Spleen (tissue), 11 donors: ENCODE measurements around the gene FBXW7. TPM values are rescaled to one million over a fixed set of nuclear protein-coding genes. Genes with fewer than 3 reads are reported as not detected.

Source experiments
- DNase-seq: peaks from one replicate; pipeline ENCODE4 v3.0.0-alpha.2; 2020
- H3K27ac ChIP-seq, 8 donors: fragments of 200-600 bp; sonication (generic) in 7 of 8; 1 replicate in 4 of 8; 2 replicates in 4 of 8; pipeline versions ENCODE4 v1.5.0 to v1.8.0; 2016 to 2021; ENCODE audit warnings: inconsistent platforms in 4 of 8, mild to moderate bottlenecking in 4 of 8, moderate library complexity in 1 of 8
- H3K27me3 ChIP-seq, 7 donors: fragments of 200-600 bp; sonication (generic) in 6 of 7; replicated peaks in 1 of 7; 1 replicate in 4 of 7; 2 replicates in 3 of 7; pipeline versions ENCODE4 v1.5.0 to v1.8.0; 2016 to 2021; ENCODE audit warnings: inconsistent platforms in 3 of 7, mild to moderate bottlenecking in 1 of 7
- H3K36me3 ChIP-seq, 6 donors: fragments of 200-600 bp; sonication (generic) in 5 of 6; 1 replicate in 4 of 6; 2 replicates in 2 of 6; pipeline versions ENCODE4 v1.5.0 to v1.8.0; 2016 to 2021; ENCODE audit warnings: inconsistent platforms in 2 of 6
- H3K4me1 ChIP-seq, 6 donors: fragments of 200-600 bp; sonication (generic) in 5 of 6; 1 replicate in 3 of 6; 2 replicates in 3 of 6; pipeline versions ENCODE4 v1.5.0 to v1.8.0; 2016 to 2021; ENCODE audit warnings: inconsistent platforms in 3 of 6
- H3K4me3 ChIP-seq, 8 donors: fragments of 200-600 bp; sonication (generic) in 7 of 8; 1 replicate in 4 of 8; 2 replicates in 4 of 8; pipeline versions ENCODE4 v1.5.0 to v1.8.0; 2016 to 2021; ENCODE audit warnings: inconsistent platforms in 4 of 8, mild to moderate bottlenecking in 4 of 8, moderate library complexity in 2 of 8
- H3K9me3 ChIP-seq, 8 donors: fragments of 200-600 bp; sonication (generic) in 7 of 8; 1 replicate in 4 of 8; 2 replicates in 4 of 8; pipeline versions ENCODE4 v1.5.0 to v1.8.0; 2016 to 2021; ENCODE audit warnings: inconsistent platforms in 4 of 8
- CTCF ChIP-seq, 11 experiments: fragments of 200-600 bp in 7 of 11; fragments of 450-650 bp in 4 of 11; sonication (generic) in 4 of 11; IDR thresholded peaks in 8 of 11; conservative IDR thresholded peaks in 3 of 11; 1 replicate in 7 of 11; 2 replicates in 4 of 11; pipeline versions ENCODE4 v1.4.0 to v1.8.0; 2016 to 2021; ENCODE audit warnings: antibody characterized with exemption in 11 of 11, inconsistent platforms in 4 of 11, mild to moderate bottlenecking in 1 of 11
- POLR2A ChIP-seq, 3 donors: fragments of 450-650 bp; IDR thresholded peaks; one replicate each; pipeline ENCODE4 v1.5.1; 2017; ENCODE audit warnings: antibody characterized with exemption in 3 of 3, mild to moderate bottlenecking in 1 of 3
- POLR2AphosphoS5 ChIP-seq, 3 donors: sonication (generic); formaldehyde crosslinking; IDR thresholded peaks; one replicate each; pipeline ENCODE4 v1.5.1; 2017; ENCODE audit warnings: antibody characterized with exemption in 3 of 3
- WGBS, 5 donors: extraction: QIAGEN DNeasy Blood & Tissue Kit in 3 of 5; methylation state at CpG; one replicate each; pipeline versions ENCODE4 v1.1.5 to v1.1.7; 2013 to 2018; 5-methylcytosine and 5-hydroxymethylcytosine counted together
- intact Hi-C: fragments of 100-400 bp; cut with DNase I; formaldehyde crosslinking; loops from one replicate; pipeline ENCODE4 v1.15.0; 2023; ENCODE audit warnings: low total_unique reads
- polyA plus RNA-seq, 3 donors: library from polyadenylated mRNA; stranded (reverse); fragments of 200-250 nt; gene quantifications; one replicate each; pipeline ENCODE4 v1.2.1, GENCODE V29; 2013
- total RNA-seq, 7 donors: library from RNA; depleted of rRNA in 3 of 7; stranded (reverse); fragments of >200 nt in 3 of 7; fragmentation: NEBNext Ultra II Directional in 4 of 7; extraction: Animal tissue kit (Norgen Biotek cat#: 25700) in 4 of 7; gene quantifications; one replicate each; pipeline versions ENCODE4 v1.1.0 to v1.2.1, GENCODE V29; 2016 to 2021
- donor health status: healthy with polysubstance abuse.
- donor health status: DM: no; HTN: no; CAD: no; lungs with moderate emphysema.
- donor health status: DM: no; HTN: no; CAD: no.
- donor health status: Bipolar disorder and iron deficiency.
- donor health status: healthy.
- donor health status: DM: no; HTN: no; CAD: no.
- donor health status: DM: yes; HTN: yes; CAD: no.

FBXW7 gene
- total and polyA plus RNA-seq, 10 donors, result 11.5 to 140 (median 79.9) TPM

GRCh38 chr4:152451496-152451895, 84.4 kb downstream of the FBXW7 start:
- DNase-seq, result no peak

GRCh38 chr4:152448854-152449253, 87.0 kb downstream of the FBXW7 start:
- Histone ChIP-seq H3K27ac (no peak overlapping the region), H3K4me3 (no peak overlapping the region), H3K9me3 (no peaks in the 10 kb centered on the region), H3K27me3 (no peaks in the 10 kb centered on the region), H3K36me3 (no peaks in the 10 kb centered on the region), H3K4me1 (peaks cover 0 to 20% (median 2%) of the 10 kb centered on the region in 6 donors)
- intact Hi-C loops, result no loop called here
- DNase-seq, result no peak
- TF ChIP-seq CTCF (IDR thresholded peaks at IDR 0.05 in 8 of 11, conservative IDR thresholded peaks at IDR 0.05 in 3 of 11), result no peak
- TF ChIP-seq POLR2A (IDR thresholded peaks at IDR 0.05), result no peak
- no peak for TF ChIP-seq POLR2AphosphoS5 (IDR thresholded peaks at IDR 0.05)
- 82 to 91% (median 82%) methylated on average over 3 of the region's 3 CpGs for WGBS, 5 donors

More at GRCh38 chr4:152451496-152451895, 84.4 kb downstream of the FBXW7 start:
- Histone ChIP-seq H3K4me1 (peaks cover 0 to 44% (median 10%) of the 10 kb centered on the region in 6 donors), H3K9me3 (no peaks in the 10 kb centered on the region), H3K36me3 (no peaks in the 10 kb centered on the region), H3K27me3 (no peaks in the 10 kb centered on the region), H3K27ac (no peak overlapping the region), H3K4me3 (no peak overlapping the region)
- WGBS, 5 donors, result 83 to 90% (median 89%) methylated on average over 3 of the region's 3 CpGs
- no peak for TF ChIP-seq POLR2A (IDR thresholded peaks at IDR 0.05)
- no peak for TF ChIP-seq POLR2AphosphoS5 (IDR thresholded peaks at IDR 0.05)
- TF ChIP-seq CTCF (IDR thresholded peaks at IDR 0.05 in 8 of 11, conservative IDR thresholded peaks at IDR 0.05 in 3 of 11), result no peak
- intact Hi-C loops, result no loop called here

DNA sequence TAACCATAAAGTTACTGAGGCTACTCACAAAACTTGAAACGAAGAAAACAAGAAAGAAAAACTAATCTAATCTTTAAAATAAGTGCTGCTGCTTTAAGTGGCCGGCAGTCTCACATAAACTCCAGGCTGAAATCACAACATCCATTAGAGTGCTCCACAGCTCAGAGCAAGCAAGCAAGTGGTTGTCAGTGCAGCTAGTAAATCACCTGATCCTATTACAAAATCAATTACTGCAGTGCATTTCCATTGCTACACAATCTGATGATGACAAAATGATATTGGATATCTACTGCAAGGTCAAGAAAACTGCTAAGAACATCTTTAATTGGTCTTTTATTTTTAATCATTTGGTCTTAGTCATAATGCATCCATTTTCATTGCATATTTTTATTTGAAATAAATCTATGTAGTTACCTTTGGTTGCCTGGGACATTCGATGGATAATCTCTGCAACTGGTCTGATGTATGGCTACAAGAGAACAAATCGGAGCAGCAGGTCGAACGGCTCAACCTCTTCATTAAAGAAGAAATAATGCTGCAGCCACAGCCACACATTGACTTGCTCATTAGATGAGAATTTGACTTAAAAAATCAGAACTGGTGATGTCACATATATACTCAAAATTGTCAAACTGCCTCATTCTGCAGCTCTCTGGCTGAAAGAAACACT, 87.7 kb downstream of the FBXW7 start:
- no peak overlapping the region for H3K27ac ChIP-seq
- no peak overlapping the region for H3K4me3 ChIP-seq
- intact Hi-C loops, result no loop called here
- no peaks in the 10 kb centered on the region for H3K9me3 ChIP-seq
- 94 to 96% (median 95%) methylated on average over 6 of the region's 6 CpGs for WGBS, 5 donors
- H3K27me3 ChIP-seq, result no peaks in the 10 kb centered on the region
- no peak for DNase-seq
- peaks cover 0 to 20% (median 2%) of the 10 kb centered on the region in 6 donors for H3K4me1 ChIP-seq
- TF ChIP-seq POLR2A (IDR thresholded peaks at IDR 0.05) (no peak), CTCF (IDR thresholded peaks at IDR 0.05 in 8 of 11, conservative IDR thresholded peaks at IDR 0.05 in 3 of 11) (no peak), POLR2AphosphoS5 (IDR thresholded peaks at IDR 0.05) (no peak)
- no peaks in the 10 kb centered on the region for H3K36me3 ChIP-seq

- intact Hi-C loops, result no loop called here
- no peaks in the 10 kb centered on the region for H3K36me3 ChIP-seq
- DNase-seq, result no peak
- TF ChIP-seq POLR2AphosphoS5 (IDR thresholded peaks at IDR 0.05) (no peak), CTCF (IDR thresholded peaks at IDR 0.05 in 8 of 11, conservative IDR thresholded peaks at IDR 0.05 in 3 of 11) (no peak), POLR2A (IDR thresholded peaks at IDR 0.05) (no peak)
- H3K4me3 ChIP-seq, result no peak overlapping the region
- 78 to 97% (median 96%) methylated on average over 3 of the region's 3 CpGs for WGBS, 5 donors
- no peaks in the 10 kb centered on the region for H3K9me3 ChIP-seq
- H3K4me1 ChIP-seq, result peaks cover 0 to 7% (median 0%) of the 10 kb centered on the region in 6 donors
- no peaks in the 10 kb centered on the region for H3K27me3 ChIP-seq
- H3K27ac ChIP-seq, result no peak overlapping the region
These were observed 92.0 kb downstream of the FBXW7 start for GRCh38 chr4:152443859-152444258.
